ENCODE results near the gene ADISSP.

The ADISSP gene

GRCh38 chr20:3782597-3782996 lies 15.0 kb upstream of the ADISSP start:
- in situ Hi-C loops (cut with MboI; ENCODE audit: low sequenced_read_pairs): no loop called here

- in situ Hi-C loops (cut with MboI; ENCODE audit: low sequenced_read_pairs): no loop called here
Observed at GRCh38 chr20:3781153-3781910, 13.8 kb upstream of the ADISSP start, which contains the start of gene SPEF1. Gene SPEF1, minus strand, starts transcription at chr20:3781448. Its CDS starts 161 bp downstream, at chr20:3781287.

GRCh38 chr20:3778976-3779375 lies 11.4 kb upstream of the ADISSP start:
- in situ Hi-C loops (cut with MboI; ENCODE audit: low sequenced_read_pairs): no loop called here

- in situ Hi-C loops (cut with MboI; ENCODE audit: low sequenced_read_pairs): no loop called here
Observed at GRCh38 chr20:3777716-3778629, 10.4 kb upstream of the ADISSP start.

GRCh38 chr20:3777381-3777715 lies 9.8 kb upstream of the ADISSP start:
- in situ Hi-C loops (cut with MboI; ENCODE audit: low sequenced_read_pairs): no loop called here

- in situ Hi-C loops (cut with MboI; ENCODE audit: low sequenced_read_pairs): no loop called here
Observed at GRCh38 chr20:3775457-3776108, 8.0 kb upstream of the ADISSP start.

GRCh38 chr20:3771552-3772058 lies 4.1 kb upstream of the ADISSP start:
- in situ Hi-C loops (cut with MboI; ENCODE audit: low sequenced_read_pairs): no loop called here

GRCh38 chr20:3768342-3769130 lies 983 bp upstream of the ADISSP start:
- in situ Hi-C loops (cut with MboI; ENCODE audit: low sequenced_read_pairs): no loop called here

- in situ Hi-C loops (cut with MboI; ENCODE audit: low sequenced_read_pairs): no loop called here
Observed at GRCh38 chr20:3767110-3767426, 485 bp downstream of the ADISSP start.

GRCh38 chr20:3766422-3767109 lies 987 bp downstream of the ADISSP start:
- in situ Hi-C loops (cut with MboI; ENCODE audit: low sequenced_read_pairs): no loop called here

- in situ Hi-C loops (cut with MboI; ENCODE audit: low sequenced_read_pairs): no loop called here
Observed at GRCh38 chr20:3765171-3765882, 2.2 kb downstream of the ADISSP start.

- in situ Hi-C loops (cut with MboI; ENCODE audit: low sequenced_read_pairs): no loop called here
Observed at GRCh38 chr20:3764659-3765058, 2.9 kb downstream of the ADISSP start.

- in situ Hi-C loops (cut with MboI; ENCODE audit: low sequenced_read_pairs): no loop called here
Observed at GRCh38 chr20:3763671-3764601, 3.6 kb downstream of the ADISSP start.

GRCh38 chr20:3760655-3761348 lies 6.8 kb downstream of the ADISSP start:
- in situ Hi-C loops (cut with MboI; ENCODE audit: low sequenced_read_pairs): no loop called here

- in situ Hi-C loops (cut with MboI; ENCODE audit: low sequenced_read_pairs): no loop called here
Observed at GRCh38 chr20:3759884-3760283, 7.7 kb downstream of the ADISSP start.

- in situ Hi-C loops (cut with MboI; ENCODE audit: low sequenced_read_pairs): no loop called here
Observed at GRCh38 chr20:3759316-3759823, 8.2 kb downstream of the ADISSP start.

- in situ Hi-C loops (cut with MboI; ENCODE audit: low sequenced_read_pairs): no loop called here
Observed at GRCh38 chr20:3758566-3758965, 9.0 kb downstream of the ADISSP start.

GRCh38 chr20:3757268-3757667 lies 10.3 kb downstream of the ADISSP start:
- in situ Hi-C loops (cut with MboI; ENCODE audit: low sequenced_read_pairs): no loop called here
